ENCODE data around the gene C16orf96.

C16orf96 gene

DNA sequence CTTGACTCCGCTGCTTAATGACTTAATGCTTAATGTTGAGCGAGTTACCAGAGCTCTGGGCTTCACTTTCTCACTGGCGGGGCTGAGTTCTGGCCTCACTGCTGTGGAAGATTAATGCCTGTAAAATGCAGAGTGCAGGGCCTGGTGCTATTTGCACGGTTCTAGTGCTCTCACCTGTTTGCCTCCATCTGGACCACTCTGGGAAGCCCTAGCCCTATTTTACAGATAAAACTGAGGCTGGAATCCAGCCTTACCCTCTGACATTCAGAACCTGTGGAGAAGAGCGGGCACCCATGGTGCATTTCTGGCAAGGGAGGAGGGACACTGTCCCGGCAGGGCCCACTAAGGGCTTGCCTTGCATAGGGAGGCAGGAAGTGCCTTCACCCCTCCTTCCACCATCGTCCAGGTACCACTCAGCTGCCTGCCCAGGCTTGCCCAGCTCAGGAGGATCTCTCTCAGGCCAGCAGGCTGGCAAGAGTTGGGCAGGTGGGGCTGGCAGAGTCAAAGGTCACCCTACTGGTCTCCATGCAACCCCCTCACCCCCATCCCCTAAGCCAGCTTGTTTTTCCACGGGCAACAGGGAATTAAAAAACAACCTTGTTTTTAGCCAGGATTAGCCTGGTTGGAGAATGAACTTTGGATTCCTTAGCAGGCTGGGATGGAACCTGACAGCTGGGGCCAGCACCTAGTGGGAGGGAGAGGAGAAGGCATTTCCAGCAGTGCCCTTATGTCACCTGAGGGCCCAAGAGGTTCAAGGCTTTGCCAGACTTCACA is 62.7 kb downstream of the C16orf96 start:
- Histone ChIP-seq H3K27me3 (ENCODE audit: insufficient read depth, low read length, poor library complexity) (no peaks in the 10 kb centered on the region), H3K4me1 (ENCODE audit: insufficient read depth, low read length) (peaks cover 44% of the 10 kb centered on the region), H3K9ac (ENCODE audit: low read depth, low read length) (no peak overlapping the region; the same call in 1 of the 2 replicates), H3K4me2 (ENCODE audit: insufficient read depth, low read length) (peak overlapping the region; percentile 75), H3K36me3 (ENCODE audit: insufficient read depth, low read length) (no peaks in the 10 kb centered on the region; the same call in 1 of the 2 replicates), H3K9me3 (ENCODE audit: insufficient read depth, low read length, severe bottlenecking) (no peaks in the 10 kb centered on the region), H3K27ac (ENCODE audit: low read length) (no peak overlapping the region), H3K4me3 (ENCODE audit: low read depth in 1 of 2, low read length in 2 of 2) (no peak overlapping the region), H2AFZ (ENCODE audit: low read depth, low read length) (no peak overlapping the region), H3K79me2 (ENCODE audit: insufficient read depth, low read length) (peaks cover 45% of the 10 kb centered on the region), H4K20me1 (ENCODE audit: insufficient read depth, low read length) (peaks cover 2% of the 10 kb centered on the region; the same call in 1 of the 2 replicates)
- TF ChIP-seq, protein P1, sequence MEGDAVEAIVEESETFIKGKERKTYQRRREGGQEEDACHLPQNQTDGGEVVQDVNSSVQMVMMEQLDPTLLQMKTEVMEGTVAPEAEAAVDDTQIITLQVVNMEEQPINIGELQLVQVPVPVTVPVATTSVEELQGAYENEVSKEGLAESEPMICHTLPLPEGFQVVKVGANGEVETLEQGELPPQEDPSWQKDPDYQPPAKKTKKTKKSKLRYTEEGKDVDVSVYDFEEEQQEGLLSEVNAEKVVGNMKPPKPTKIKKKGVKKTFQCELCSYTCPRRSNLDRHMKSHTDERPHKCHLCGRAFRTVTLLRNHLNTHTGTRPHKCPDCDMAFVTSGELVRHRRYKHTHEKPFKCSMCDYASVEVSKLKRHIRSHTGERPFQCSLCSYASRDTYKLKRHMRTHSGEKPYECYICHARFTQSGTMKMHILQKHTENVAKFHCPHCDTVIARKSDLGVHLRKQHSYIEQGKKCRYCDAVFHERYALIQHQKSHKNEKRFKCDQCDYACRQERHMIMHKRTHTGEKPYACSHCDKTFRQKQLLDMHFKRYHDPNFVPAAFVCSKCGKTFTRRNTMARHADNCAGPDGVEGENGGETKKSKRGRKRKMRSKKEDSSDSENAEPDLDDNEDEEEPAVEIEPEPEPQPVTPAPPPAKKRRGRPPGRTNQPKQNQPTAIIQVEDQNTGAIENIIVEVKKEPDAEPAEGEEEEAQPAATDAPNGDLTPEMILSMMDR (IDR thresholded peaks at IDR 0.05; ENCODE audit: borderline replicate concordance, extremely low read depth, low read length, poor library complexity, severe bottlenecking): no peak
- no peak for TF ChIP-seq EZH2 (IDR thresholded peaks at IDR 0.05; ENCODE audit: borderline replicate concordance, low read depth, low read length, severe bottlenecking)
- ATAC-seq (ENCODE audit: insufficient read depth, low read depth): no peak
- no peak for DNase-seq

DNA sequence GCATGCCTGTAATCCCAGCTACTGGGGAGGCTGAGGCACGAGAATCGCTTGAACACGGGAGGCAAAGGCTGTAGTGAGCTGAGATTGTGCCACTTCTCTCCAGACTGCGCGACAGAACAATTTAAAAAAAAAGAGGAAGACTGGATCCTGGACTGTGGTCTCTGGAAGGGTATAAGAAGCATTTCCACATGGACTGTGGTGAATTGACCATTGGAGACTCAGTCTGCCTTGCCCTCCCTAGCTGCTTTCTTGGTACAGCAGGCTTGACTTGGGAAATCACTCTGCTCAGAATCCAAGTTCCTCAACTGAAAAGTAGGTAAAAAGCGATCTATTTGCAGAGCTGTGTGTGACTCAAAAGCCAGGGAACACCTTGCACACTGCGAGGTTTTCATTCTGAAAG is 67.5 kb downstream of the C16orf96 start:
- Histone ChIP-seq H3K4me1 (ENCODE audit: insufficient read depth, low read length) (peaks cover 32% of the 10 kb centered on the region), H3K79me2 (ENCODE audit: insufficient read depth, low read length) (peaks cover 39% of the 10 kb centered on the region), H3K27ac (ENCODE audit: low read length) (peak overlapping the region; percentile 82), H3K9ac (ENCODE audit: low read depth, low read length) (peak overlapping the region; percentile 89), H4K20me1 (ENCODE audit: insufficient read depth, low read length) (peaks cover 17% of the 10 kb centered on the region), H3K4me3 (ENCODE audit: low read depth in 1 of 2, low read length in 2 of 2) (peak overlapping the region in 1 of 2 experiments; percentile 92; a peak in 2 of 4 replicates), H2AFZ (ENCODE audit: low read depth, low read length) (peak overlapping the region; percentile 75), H3K27me3 (ENCODE audit: insufficient read depth, low read length, poor library complexity) (no peaks in the 10 kb centered on the region), H3K4me2 (ENCODE audit: insufficient read depth, low read length) (peak overlapping the region; percentile 89), H3K36me3 (ENCODE audit: insufficient read depth, low read length) (peaks cover 8% of the 10 kb centered on the region; the same call in 1 of the 2 replicates), H3K9me3 (ENCODE audit: insufficient read depth, low read length, severe bottlenecking) (no peaks in the 10 kb centered on the region)
- DNase-seq (no peak), ATAC-seq (ENCODE audit: insufficient read depth, low read depth) (no peak)
- no peak for TF ChIP-seq EZH2 (IDR thresholded peaks at IDR 0.05; ENCODE audit: borderline replicate concordance, low read depth, low read length, severe bottlenecking)
- TF ChIP-seq, protein P1 (IDR thresholded peaks at IDR 0.05; ENCODE audit: borderline replicate concordance, extremely low read depth, low read length, poor library complexity, severe bottlenecking): no peak

- Histone ChIP-seq H3K9ac (ENCODE audit: low read depth, low read length) (peak within 1 kb of the TSS; percentile 89), H3K9me3 (ENCODE audit: insufficient read depth, low read length, severe bottlenecking) (no peaks in the 10 kb centered on the region), H3K27ac (ENCODE audit: low read length) (peak within 1 kb of the TSS; percentile 82), H3K27me3 (ENCODE audit: insufficient read depth, low read length, poor library complexity) (no peaks in the 10 kb centered on the region), H2AFZ (ENCODE audit: low read depth, low read length) (peak within 1 kb of the TSS; percentile 75), H4K20me1 (ENCODE audit: insufficient read depth, low read length) (peaks cover 17% of the 10 kb centered on the region), H3K79me2 (ENCODE audit: insufficient read depth, low read length) (peaks cover 41% of the 10 kb centered on the region), H3K4me1 (ENCODE audit: insufficient read depth, low read length) (peaks cover 28% of the 10 kb centered on the region), H3K4me3 (ENCODE audit: low read depth in 1 of 2, low read length in 2 of 2) (peak within 1 kb of the TSS; percentile 92 to 99), H3K36me3 (ENCODE audit: insufficient read depth, low read length) (peaks cover 8% of the 10 kb centered on the region; the same call in 1 of the 2 replicates), H3K4me2 (ENCODE audit: insufficient read depth, low read length) (peak within 1 kb of the TSS; percentile 89)
- peak; percentile 96 for ATAC-seq (ENCODE audit: insufficient read depth, low read depth)
- TF ChIP-seq EZH2 (IDR thresholded peaks at IDR 0.05; ENCODE audit: borderline replicate concordance, low read depth, low read length, severe bottlenecking): no peak
- TF ChIP-seq, protein P1 (IDR thresholded peaks at IDR 0.05; ENCODE audit: borderline replicate concordance, extremely low read depth, low read length, poor library complexity, severe bottlenecking): peak; percentile 99
- DNase-seq: peak; percentile 96
These were observed 68.1 kb downstream of the C16orf96 start, which contains the start of gene MGRN1 for GRCh38 chr16:4624015-4624826. Gene MGRN1, plus strand, starts transcription at chr16:4624826. Its CDS starts 135 bp downstream, at chr16:4624961.
